CD4-positive, CD25-positive, alpha-beta regulatory T cell (primary cell): ENCODE measurements around the gene FNBP1L. TPM values are rescaled to one million over a fixed set of nuclear protein-coding genes. Genes with fewer than 3 reads are reported as not detected.

Source experiments
- ATAC-seq, 2 donors: fragments of 150-1000 bp; cut with Tn5 transposase; one replicate each; pipeline ENCODE4 v1.10.0; 2021; ENCODE audit warnings: low read depth in 2 of 2, moderate number of reproducible peaks in 2 of 2, moderate library complexity in 1 of 2
- DNase-seq, 3 donors: peaks; one replicate each; pipeline versions ENCODE4 v3.0.0 to v3.0.0-alpha.2; 2012 to 2022; ENCODE audit warnings: mixed read lengths in 1 of 3
- H3K27ac ChIP-seq: one replicate; pipeline ENCODE4 v1.7.0; 2013; ENCODE audit warnings: mild to moderate bottlenecking, low read length; ENCODE audit not compliant: insufficient read depth, poor library complexity, severe bottlenecking
- H3K27me3 ChIP-seq: one replicate; pipeline ENCODE4 v1.7.0; 2013; ENCODE audit warnings: low read length; ENCODE audit not compliant: control insufficient read depth, insufficient read depth
- H3K36me3 ChIP-seq: one replicate; pipeline ENCODE4 v1.7.0; 2013; ENCODE audit warnings: mild to moderate bottlenecking, low read length, moderate library complexity; ENCODE audit not compliant: control insufficient read depth, insufficient read depth
- H3K4me1 ChIP-seq: 2 replicates; pipeline ENCODE4 v1.7.0; 2013; ENCODE audit warnings: mild to moderate bottlenecking, low read length; ENCODE audit not compliant: insufficient read depth, control insufficient read depth, poor library complexity, severe bottlenecking
- H3K4me3 ChIP-seq: one replicate; pipeline ENCODE4 v1.7.0; 2013; ENCODE audit warnings: low read depth, mild to moderate bottlenecking, low read length, moderate library complexity
- H3K9me3 ChIP-seq, 2 experiments: 1 replicate in 1 of 2; 2 replicates in 1 of 2; pipeline ENCODE4 v1.7.0; 2013; ENCODE audit warnings: low read length in 2 of 2, mild to moderate bottlenecking in 1 of 2, moderate library complexity in 1 of 2; ENCODE audit not compliant: control insufficient read depth in 2 of 2
- H3K27ac Mint-ChIP-seq, 3 donors: one replicate each; pipeline ENCODE4 v1.8.0; 2020 to 2022; ENCODE audit warnings: mild to moderate bottlenecking in 3 of 3, mixed read lengths in 3 of 3, moderate library complexity in 2 of 3
- H3K27me3 Mint-ChIP-seq: one replicate; pipeline ENCODE4 v1.8.0; 2022; ENCODE audit warnings: mild to moderate bottlenecking, mixed read lengths
- H3K36me3 Mint-ChIP-seq: one replicate; pipeline ENCODE4 v1.8.0; 2020; ENCODE audit warnings: mixed read lengths
- H3K4me1 Mint-ChIP-seq, 4 donors: one replicate each; pipeline ENCODE4 v1.8.0; 2020 to 2022; ENCODE audit warnings: mixed read lengths in 4 of 4, mild to moderate bottlenecking in 1 of 4
- H3K4me3 Mint-ChIP-seq, 4 donors: one replicate each; pipeline ENCODE4 v1.8.0; 2020 to 2022; ENCODE audit warnings: mild to moderate bottlenecking in 4 of 4, mixed read lengths in 4 of 4, moderate library complexity in 3 of 4
- H3K9me3 Mint-ChIP-seq, 7 donors: one replicate each; pipeline ENCODE4 v1.8.0; 2020 to 2022; ENCODE audit warnings: mixed read lengths in 7 of 7, mild to moderate bottlenecking in 3 of 7, moderate library complexity in 2 of 7
- polyA plus RNA-seq, 4 donors: library from polyadenylated mRNA; unstranded; fragments of 300-500 nt; fragmentation: Illumina TruSeq; gene quantifications; one replicate each; pipeline ENCODE4 v1.2.3, GENCODE V29; 2021
- total RNA-seq: library from RNA; stranded (reverse); gene quantifications from one replicate; pipeline ENCODE4 v1.2.3, GENCODE V29; 2022

The FNBP1L gene
- total and polyA plus RNA-seq, 5 donors from 2014 or later = 0.10 to 2.4 (median 0.34) TPM; not detected in 1

DNA sequence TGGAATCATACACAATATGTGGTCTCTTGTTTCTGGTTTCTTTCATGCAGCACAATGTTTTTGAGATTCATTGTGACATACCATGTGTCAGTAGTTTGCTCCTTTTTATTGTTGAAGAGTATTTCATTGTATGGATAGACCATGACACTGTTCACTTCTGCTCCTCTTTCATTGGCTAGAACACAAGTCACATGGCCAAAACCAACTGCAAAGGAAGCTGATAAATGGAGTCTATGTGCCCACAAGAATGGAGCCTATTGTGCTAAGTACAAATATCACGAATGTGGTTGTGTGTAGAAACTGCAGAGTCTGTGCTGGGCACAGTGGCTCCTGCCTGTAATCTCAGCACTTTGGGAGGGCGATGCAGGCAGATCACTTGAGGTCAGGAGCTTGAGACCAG is 28.6 kb upstream of the FNBP1L start:
- peaks cover 0 to 2% (median 0%) of the 10 kb centered on the region in 4 donors for H3K4me1 Mint-ChIP-seq
- no peaks in the 10 kb centered on the region for H3K36me3 Mint-ChIP-seq
- no peak overlapping the region for H3K4me3 Mint-ChIP-seq
- Histone ChIP-seq H3K36me3 (no peaks in the 10 kb centered on the region), H3K4me3 (no peak overlapping the region), H3K27me3 (no peaks in the 10 kb centered on the region), H3K9me3 (no peaks in the 10 kb centered on the region), H3K27ac (no peak overlapping the region), H3K4me1 (no peaks in the 10 kb centered on the region)
- no peak for ATAC-seq
- H3K27me3 Mint-ChIP-seq = peaks cover 37% of the 10 kb centered on the region
- DNase-seq = no peak
- H3K9me3 Mint-ChIP-seq = peaks cover 0 to 3% (median 0%) of the 10 kb centered on the region in 7 donors
- no peak overlapping the region for H3K27ac Mint-ChIP-seq

DNA sequence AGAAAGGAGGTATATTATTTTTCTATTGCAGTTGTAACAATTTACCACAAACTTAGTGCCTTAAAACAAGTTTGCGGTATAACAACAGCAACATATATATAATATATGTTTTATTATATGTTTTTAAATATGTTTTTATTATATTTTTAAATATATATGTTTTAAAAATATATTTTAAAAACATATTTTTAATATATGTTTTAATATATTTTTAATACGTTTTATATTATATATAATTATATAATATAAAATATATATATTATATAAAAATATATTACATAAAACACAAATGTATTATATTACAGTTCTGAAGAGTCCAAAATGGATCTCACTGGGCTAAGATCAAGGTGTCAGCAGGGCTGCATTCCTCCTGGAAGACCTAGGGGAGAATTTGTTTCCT is 27.5 kb upstream of the FNBP1L start:
- Mint-ChIP-seq H3K4me1 (peaks cover 0 to 2% (median 0%) of the 10 kb centered on the region in 4 donors), H3K9me3 (peaks cover 0 to 1% (median 0%) of the 10 kb centered on the region in 7 donors), H3K36me3 (no peaks in the 10 kb centered on the region), H3K27ac (no peak overlapping the region), H3K27me3 (peaks cover 29% of the 10 kb centered on the region), H3K4me3 (no peak overlapping the region)
- Histone ChIP-seq H3K9me3 (no peaks in the 10 kb centered on the region), H3K36me3 (no peaks in the 10 kb centered on the region), H3K27ac (no peak overlapping the region), H3K4me3 (no peak overlapping the region), H3K4me1 (no peaks in the 10 kb centered on the region), H3K27me3 (no peaks in the 10 kb centered on the region)
- no peak for ATAC-seq
- no peak for DNase-seq

DNA sequence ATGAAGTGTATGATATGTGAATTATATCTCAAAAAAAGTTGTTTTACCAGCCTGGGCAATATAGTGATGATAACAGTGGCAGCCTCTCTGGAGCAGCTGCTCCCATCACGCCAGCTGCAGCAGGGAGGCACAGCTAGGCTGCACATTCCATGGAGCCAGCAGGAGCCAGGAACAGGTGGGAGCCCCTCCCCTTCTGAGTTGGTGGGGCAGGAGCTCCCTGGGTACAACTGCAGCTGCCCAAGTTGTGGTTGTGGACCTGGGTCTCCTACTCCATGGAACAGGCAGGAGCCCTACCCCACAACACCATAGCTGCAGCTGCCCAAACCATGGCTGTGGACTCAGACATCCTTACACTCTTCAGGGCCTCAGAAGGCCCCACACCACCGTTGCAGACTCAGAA is 21.7 kb upstream of the FNBP1L start:
- no peak for ATAC-seq

DNA sequence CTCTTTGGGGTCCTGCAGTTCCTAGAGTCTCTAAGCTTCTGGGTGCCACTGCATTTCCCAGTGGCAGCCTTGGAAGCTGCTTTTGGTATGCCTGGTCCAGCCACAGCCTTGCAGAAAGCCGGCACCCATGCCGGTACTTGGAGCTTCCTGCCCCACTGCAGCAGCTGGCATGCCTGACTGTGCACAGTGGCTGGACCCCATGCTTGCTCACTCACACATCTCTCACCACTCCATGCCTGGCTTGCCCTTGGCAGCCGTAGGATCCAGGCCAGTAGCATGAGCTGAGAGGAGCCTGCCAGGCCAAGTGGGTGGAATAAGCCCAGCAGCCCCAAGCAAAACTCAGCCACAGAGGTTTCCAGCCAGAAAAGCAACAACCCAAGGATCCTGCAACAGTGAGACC is 20.3 kb upstream of the FNBP1L start:
- Histone ChIP-seq H3K4me1 (no peaks in the 10 kb centered on the region), H3K4me3 (no peak overlapping the region), H3K27ac (no peak overlapping the region), H3K27me3 (peaks cover 5% of the 10 kb centered on the region), H3K9me3 (no peaks in the 10 kb centered on the region), H3K36me3 (no peaks in the 10 kb centered on the region)
- H3K4me1 Mint-ChIP-seq = no peaks in the 10 kb centered on the region
- no peak for DNase-seq
- H3K27ac Mint-ChIP-seq = no peak overlapping the region
- peaks cover 0 to 1% (median 0%) of the 10 kb centered on the region in 7 donors for H3K9me3 Mint-ChIP-seq
- H3K27me3 Mint-ChIP-seq = peaks cover 47% of the 10 kb centered on the region
- ATAC-seq = no peak
- no peak overlapping the region for H3K4me3 Mint-ChIP-seq
- no peaks in the 10 kb centered on the region for H3K36me3 Mint-ChIP-seq

More for the DNA sequence above, 21.7 kb upstream of the FNBP1L start:
- Mint-ChIP-seq H3K27me3 (peaks cover 49% of the 10 kb centered on the region), H3K9me3 (peaks cover 0 to 2% (median 0%) of the 10 kb centered on the region in 7 donors), H3K4me3 (no peak overlapping the region), H3K4me1 (no peaks in the 10 kb centered on the region), H3K27ac (no peak overlapping the region), H3K36me3 (no peaks in the 10 kb centered on the region)
- Histone ChIP-seq H3K9me3 (no peaks in the 10 kb centered on the region), H3K4me3 (no peak overlapping the region), H3K27ac (no peak overlapping the region), H3K4me1 (no peaks in the 10 kb centered on the region), H3K27me3 (peaks cover 5% of the 10 kb centered on the region), H3K36me3 (no peaks in the 10 kb centered on the region)
- no peak for DNase-seq

DNA sequence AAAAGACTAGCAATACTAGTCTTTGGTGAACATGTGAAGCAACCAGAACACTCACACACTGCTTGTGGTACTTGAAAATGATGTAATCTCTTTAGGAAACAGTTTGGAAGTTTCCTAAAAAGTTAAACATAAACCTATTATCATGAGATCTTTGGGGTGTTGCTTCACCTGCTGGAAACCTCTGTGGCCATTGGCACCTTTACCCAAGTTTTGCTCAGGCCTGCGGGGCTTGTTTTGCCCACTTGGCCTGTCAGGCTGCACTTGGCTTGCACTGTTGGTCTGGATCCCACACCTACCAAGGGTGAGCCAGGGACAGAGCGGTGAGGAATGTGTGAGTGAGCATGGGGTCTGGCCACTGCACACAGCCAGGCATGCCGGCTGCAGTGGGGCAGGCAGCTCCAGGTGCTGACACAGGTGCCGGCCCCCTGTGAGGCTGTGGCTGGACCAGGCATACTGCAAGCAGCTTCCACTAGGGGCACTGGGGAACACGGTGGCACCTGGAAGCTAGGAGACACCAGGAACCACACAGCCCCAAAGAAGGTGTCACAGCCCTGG is 14.4 kb upstream of the FNBP1L start:
- Mint-ChIP-seq H3K9me3 (no peaks in the 10 kb centered on the region), H3K4me1 (peaks cover 0 to 2% (median 0%) of the 10 kb centered on the region in 4 donors), H3K27me3 (peaks cover 43% of the 10 kb centered on the region), H3K27ac (no peak overlapping the region), H3K4me3 (no peak overlapping the region), H3K36me3 (no peaks in the 10 kb centered on the region)
- no peaks in the 10 kb centered on the region for H3K36me3 ChIP-seq
- H3K4me3 ChIP-seq = no peak overlapping the region
- H3K9me3 ChIP-seq = no peaks in the 10 kb centered on the region
- DNase-seq (no peak), ATAC-seq (no peak)
- peaks cover 6% of the 10 kb centered on the region for H3K27me3 ChIP-seq
- H3K27ac ChIP-seq = no peak overlapping the region
- H3K4me1 ChIP-seq = no peaks in the 10 kb centered on the region

DNA sequence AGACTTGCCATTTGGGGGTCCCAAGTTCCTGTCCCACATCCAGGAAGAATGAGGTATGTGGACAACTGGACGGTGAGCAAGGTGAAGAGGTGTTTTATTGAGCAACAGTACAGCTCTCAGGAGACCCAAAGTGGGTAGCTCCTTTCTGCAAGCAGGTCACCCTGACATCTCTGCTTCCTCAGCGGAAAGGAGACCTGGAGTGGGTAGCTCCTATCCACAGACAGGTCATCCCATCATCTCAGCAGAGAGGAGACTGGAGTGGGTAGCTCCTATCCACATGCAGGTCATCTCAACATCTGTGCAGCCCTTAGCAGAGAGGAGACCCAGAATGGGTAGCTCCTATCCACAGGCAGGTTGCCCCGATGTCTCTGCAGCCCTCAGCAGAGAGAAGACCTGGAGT is 13.8 kb upstream of the FNBP1L start:
- H3K27ac Mint-ChIP-seq = no peak overlapping the region
- no peaks in the 10 kb centered on the region for H3K9me3 ChIP-seq
- ATAC-seq = no peak
- H3K4me3 Mint-ChIP-seq = no peak overlapping the region
- no peaks in the 10 kb centered on the region for H3K36me3 ChIP-seq
- no peaks in the 10 kb centered on the region for H3K36me3 Mint-ChIP-seq
- peaks cover 0 to 2% (median 0%) of the 10 kb centered on the region in 4 donors for H3K4me1 Mint-ChIP-seq
- DNase-seq = no peak
- no peaks in the 10 kb centered on the region for H3K9me3 Mint-ChIP-seq
- no peak overlapping the region for H3K4me3 ChIP-seq
- H3K27me3 ChIP-seq = peaks cover 5% of the 10 kb centered on the region
- H3K27ac ChIP-seq = no peak overlapping the region
- H3K27me3 Mint-ChIP-seq = peaks cover 37% of the 10 kb centered on the region
- H3K4me1 ChIP-seq = no peaks in the 10 kb centered on the region

DNA sequence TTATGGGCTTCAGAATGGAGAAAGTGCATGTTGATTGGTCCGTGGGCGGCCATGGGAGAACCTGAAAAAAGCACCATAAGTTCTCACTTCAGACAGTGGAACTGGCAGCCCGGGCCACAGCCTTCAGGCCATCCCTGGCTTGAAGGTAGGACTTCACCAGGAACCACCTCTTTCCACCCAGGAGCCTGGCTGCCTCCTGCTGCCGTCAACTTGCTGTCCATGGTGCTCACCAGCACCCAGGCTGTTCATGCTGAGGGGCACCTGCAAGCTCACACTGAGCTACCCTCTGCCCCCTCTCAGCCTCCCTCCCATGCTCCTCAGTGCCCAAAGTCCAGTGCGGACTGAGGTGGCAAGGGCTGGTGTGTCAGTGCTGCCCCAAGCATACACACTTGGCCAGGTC is 12.9 kb upstream of the FNBP1L start:
- Mint-ChIP-seq H3K36me3 (no peaks in the 10 kb centered on the region), H3K27ac (no peak overlapping the region), H3K4me3 (no peak overlapping the region), H3K4me1 (peaks cover 0 to 2% (median 0%) of the 10 kb centered on the region in 4 donors), H3K27me3 (peaks cover 29% of the 10 kb centered on the region), H3K9me3 (no peaks in the 10 kb centered on the region)
- Histone ChIP-seq H3K4me3 (no peak overlapping the region), H3K9me3 (no peaks in the 10 kb centered on the region), H3K27ac (no peak overlapping the region), H3K27me3 (peaks cover 2% of the 10 kb centered on the region), H3K36me3 (no peaks in the 10 kb centered on the region), H3K4me1 (no peaks in the 10 kb centered on the region)
- ATAC-seq = no peak
- DNase-seq = no peak

DNA sequence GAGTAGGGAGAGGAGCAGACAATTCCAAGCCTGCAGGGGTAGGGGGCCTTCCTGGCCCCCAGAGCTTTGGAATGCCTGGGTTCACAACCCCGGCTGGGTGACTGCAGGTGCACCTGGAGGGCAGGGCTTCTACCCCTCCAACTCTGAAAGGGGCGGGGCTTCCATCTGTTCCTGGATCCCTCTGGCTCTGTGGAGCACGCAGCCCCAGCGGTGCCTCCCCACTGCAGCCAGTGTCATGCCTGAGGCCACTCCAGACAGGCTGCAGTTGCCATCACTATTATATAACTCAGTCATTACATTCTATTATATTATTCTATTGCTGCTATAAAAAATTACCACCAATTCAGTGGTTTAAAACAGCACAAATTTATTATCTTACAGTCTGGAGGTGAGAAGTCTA is 12.5 kb upstream of the FNBP1L start:
- Histone ChIP-seq H3K27me3 (peaks cover 4% of the 10 kb centered on the region), H3K4me3 (no peak overlapping the region), H3K36me3 (no peaks in the 10 kb centered on the region), H3K9me3 (no peaks in the 10 kb centered on the region), H3K4me1 (no peaks in the 10 kb centered on the region), H3K27ac (no peak overlapping the region)
- DNase-seq (no peak), ATAC-seq (no peak)
- H3K9me3 Mint-ChIP-seq = no peaks in the 10 kb centered on the region
- peaks cover 29% of the 10 kb centered on the region for H3K27me3 Mint-ChIP-seq
- H3K36me3 Mint-ChIP-seq = no peaks in the 10 kb centered on the region
- H3K27ac Mint-ChIP-seq = no peak overlapping the region
- H3K4me1 Mint-ChIP-seq = peaks cover 0 to 2% (median 0%) of the 10 kb centered on the region in 4 donors
- H3K4me3 Mint-ChIP-seq = no peak overlapping the region
